Measurements from ENCODE around the gene ZCCHC24. TPM values are rescaled to one million over a fixed set of nuclear protein-coding genes. Genes with fewer than 3 reads are reported as not detected.
A peak's percentile ranks its signal among the peaks of the same experiment; 100 is the strongest.

Gene ZCCHC24
- total RNA-seq, 1 experiment from 2014 or later, result 3.8 TPM

DNA sequence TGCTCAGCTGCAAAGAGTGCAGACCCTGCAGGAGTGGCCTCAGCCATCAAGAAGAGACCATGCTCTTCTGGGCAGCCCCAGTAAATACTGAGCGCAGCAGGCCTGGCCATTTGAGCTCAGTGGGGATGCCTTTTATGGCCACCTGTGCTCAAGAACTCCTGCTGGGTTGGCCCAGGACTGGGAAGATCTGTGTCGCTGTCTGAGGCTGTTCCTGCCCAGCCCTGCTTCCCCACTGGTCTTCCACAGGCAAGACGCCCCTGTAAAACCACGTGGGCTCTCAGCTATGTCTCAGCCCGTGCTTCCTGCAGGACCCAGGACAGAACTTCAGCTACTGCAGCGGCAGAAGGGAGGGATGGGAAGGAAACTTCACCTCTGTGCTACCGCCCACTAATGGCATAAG, 108.7 kb downstream of the ZCCHC24 start:
- Histone ChIP-seq H3K4me2 (ENCODE audit: insufficient read depth, insufficient read length, low read length) (no peak overlapping the region), H4K91ac (ENCODE audit: insufficient read length, low read depth, low read length) (no peak overlapping the region), H2BK120ac (ENCODE audit: low read depth, low read length, poor library complexity, severe bottlenecking) (no peak overlapping the region), H3K23me2 (ENCODE audit: insufficient read length, low read depth, low read length, poor library complexity, severe bottlenecking) (no peaks in the 10 kb centered on the region), H3K4me1 (ENCODE audit: insufficient read depth, low read length) (no peaks in the 10 kb centered on the region), H4K20me1 (ENCODE audit: control insufficient read depth, insufficient read depth, insufficient read length) (no peaks in the 10 kb centered on the region), H2BK5ac (ENCODE audit: insufficient read length, low read length) (no peak overlapping the region), H2BK20ac (ENCODE audit: low read depth, low read length, poor library complexity, severe bottlenecking) (no peak overlapping the region), H3K18ac (ENCODE audit: insufficient read length, low read depth, low read length) (no peak overlapping the region), H3K9me3 (ENCODE audit: control insufficient read depth, low read depth, low read length) (no peaks in the 10 kb centered on the region), H2AK5ac (ENCODE audit: insufficient read length, low read length) (no peak overlapping the region), H4K8ac (replicated peaks; ENCODE audit: insufficient read length, low read depth, low read length) (no peak overlapping the region), H3K27me3 (ENCODE audit: insufficient read depth, low read length) (no peaks in the 10 kb centered on the region), H3K27ac (ENCODE audit: insufficient read length, low read depth, low read length) (no peak overlapping the region), H3K56ac (ENCODE audit: insufficient read length, low read depth, low read length) (no peak overlapping the region), H3K79me1 (ENCODE audit: insufficient read depth, low read depth, low read length, poor library complexity, severe bottlenecking) (no peaks in the 10 kb centered on the region), H3T11ph (ENCODE audit: low read length) (no peak overlapping the region), H2BK12ac (ENCODE audit: insufficient read length, low read depth, low read length) (no peak overlapping the region), H3K9ac (ENCODE audit: extremely low read depth, insufficient read length, low read length) (no peak overlapping the region), H3K4ac (ENCODE audit: low read depth, low read length) (no peak overlapping the region), H2BK15ac (ENCODE audit: low read depth, low read length) (no peak overlapping the region), H4K5ac (ENCODE audit: insufficient read length, low read depth, low read length) (no peak overlapping the region), H3K14ac (ENCODE audit: insufficient read depth, low read length) (no peak overlapping the region), H3K79me2 (ENCODE audit: insufficient read depth, low read length) (no peaks in the 10 kb centered on the region), H2AFZ (ENCODE audit: low read length) (no peak overlapping the region), H3K23ac (ENCODE audit: insufficient read length, low read depth, low read length) (no peak overlapping the region)
- no CpG with 5 or more reads among the region's 7 CpGs for WGBS (ENCODE audit: extremely low coverage, insufficient read length, low lambda C conversion rate)
- Mint-ChIP-seq H3K27ac (no peak overlapping the region), H3K9me3 (peaks cover 12 to 14% of the 10 kb centered on the region in 2 experiments), H3K36me3 (ENCODE audit: insufficient read depth in 1 of 3, low read depth in 3 of 3) (peaks cover 2 to 3% (median 3%) of the 10 kb centered on the region in 3 experiments; a peak in 5 of 7 replicates), H3K4me1 (peaks cover 13% of the 10 kb centered on the region in 2 experiments), H3K4me3 (no peak overlapping the region; a peak in 1 of 5 replicates), H3K27me3 (ENCODE audit: low read depth) (peaks cover 19% of the 10 kb centered on the region)
- no peak for TF ChIP-seq CTCF (conservative IDR thresholded peaks at IDR 0.05)
- peak; percentile 50 for DNase-seq
